ENCODE data around the gene HOXD10. TPM values are rescaled to one million over a fixed set of nuclear protein-coding genes. Genes with fewer than 3 reads are reported as not detected.

HOXD10 gene
- total and polyA plus RNA-seq, 9 of the 15 experiments (the other 6 are each of a cell fraction or from before 2014, with no cell fraction given) = not detected

- in situ Hi-C loops (cut with MboI) (loop anchor here (10.0 kb wide), 1 partner anchor 388 kb away; no protein-coding TSS in a partner anchor), intact Hi-C loops (cut with micrococcal nuclease) (loop anchor here (10.0 kb wide), 1 partner anchor 208 kb away; no protein-coding TSS in a partner anchor)
- Histone ChIP-seq H3K4me1 (replicated peaks in 1 of 2; ENCODE audit: control insufficient read depth in 2 of 2, insufficient read depth in 2 of 2, low read length in 2 of 2) (peaks cover 3 to 13% of the 10 kb centered on the region in 2 experiments; a peak in 2 of 5 replicates), H3K79me2 (ENCODE audit: control insufficient read depth, insufficient read depth, low read length) (no peaks in the 10 kb centered on the region), H4K20me1 (replicated peaks; ENCODE audit: control insufficient read depth, insufficient read depth, low read length) (no peaks in the 10 kb centered on the region; the same call in 1 of the 2 replicates), H3K27me3 (ENCODE audit: control insufficient read depth in 2 of 2, insufficient read depth in 2 of 2, low read length in 2 of 2) (peaks cover 68% of the 10 kb centered on the region in 2 experiments), H3K9me1 (ENCODE audit: control insufficient read depth, insufficient read depth, low read length) (no peaks in the 10 kb centered on the region), H3K9ac (ENCODE audit: insufficient read depth in 1 of 2, low read depth in 2 of 2, low read length in 2 of 2) (no peak overlapping the region), H3K9me3 (replicated peaks; ENCODE audit: control insufficient read depth, insufficient read depth, low read depth, low read length) (no peaks in the 10 kb centered on the region), H3K36me3 (ENCODE audit: control insufficient read depth, insufficient read depth, low read length) (no peaks in the 10 kb centered on the region), H2AFZ (ENCODE audit: low read depth, low read length) (no peak overlapping the region), H3K4me2 (ENCODE audit: insufficient read depth, low read length) (no peak overlapping the region), H3K27ac (ENCODE audit: extremely low read depth, low read depth, low read length) (no peak overlapping the region), H3K4me3 (no peak overlapping the region)
- TF ChIP-seq BMI1 (IDR thresholded peaks at IDR 0.05; ENCODE audit: low read length) (0 out of 2 replicates have a peak, but pooled peaks have one; percentile 18), ZNF76 (CRISPR knock-in tag; IDR thresholded peaks at IDR 0.05; ENCODE audit: borderline replicate concordance) (no peak), ZNF121 (CRISPR knock-in tag; conservative IDR thresholded peaks at IDR 0.05) (no peak), SMAD3 (CRISPR knock-in tag; conservative IDR thresholded peaks at IDR 0.05) (no peak), ARHGAP35 (IDR thresholded peaks at IDR 0.05; ENCODE audit: partially characterized antibody) (no peak)
- DNase-seq (ENCODE audit: extremely low read depth in 1 of 4, low spot score in 3 of 4) = no peak
- no peak for ATAC-seq
- no TSS peak for BruUV-seq (replicated peaks)
- FAIRE-seq = no peak
- ChIA-PET CTCF (ENCODE audit: low intra/inter-chr PET ratio) (no interaction called here), POLR2A (interaction anchor here (0.7 kb wide), 1 partner anchor 745 kb away, joined by 4 read pairs; no protein-coding TSS in a partner anchor)
- WGBS (ENCODE audit: insufficient coverage, low coverage, missing lambda C conversion rate) = 17% methylated on average over 29 of the region's 29 CpGs
Measured at GRCh38 chr2:176072951-176073904, 43.4 kb upstream of the HOXD10 start.
